GM12801 (cell line): ENCODE measurements around the gene CATSPER4.

ENCODE experiments used
- TF ChIP-seq, protein P1 (sequence below): IDR thresholded peaks from one replicate; pipeline ENCODE4 v1.5.1; 2011; ENCODE audit warnings: control low read depth; ENCODE audit not compliant: insufficient read length; ENCODE audit errors: extremely low read depth

The CATSPER4 gene

DNA sequence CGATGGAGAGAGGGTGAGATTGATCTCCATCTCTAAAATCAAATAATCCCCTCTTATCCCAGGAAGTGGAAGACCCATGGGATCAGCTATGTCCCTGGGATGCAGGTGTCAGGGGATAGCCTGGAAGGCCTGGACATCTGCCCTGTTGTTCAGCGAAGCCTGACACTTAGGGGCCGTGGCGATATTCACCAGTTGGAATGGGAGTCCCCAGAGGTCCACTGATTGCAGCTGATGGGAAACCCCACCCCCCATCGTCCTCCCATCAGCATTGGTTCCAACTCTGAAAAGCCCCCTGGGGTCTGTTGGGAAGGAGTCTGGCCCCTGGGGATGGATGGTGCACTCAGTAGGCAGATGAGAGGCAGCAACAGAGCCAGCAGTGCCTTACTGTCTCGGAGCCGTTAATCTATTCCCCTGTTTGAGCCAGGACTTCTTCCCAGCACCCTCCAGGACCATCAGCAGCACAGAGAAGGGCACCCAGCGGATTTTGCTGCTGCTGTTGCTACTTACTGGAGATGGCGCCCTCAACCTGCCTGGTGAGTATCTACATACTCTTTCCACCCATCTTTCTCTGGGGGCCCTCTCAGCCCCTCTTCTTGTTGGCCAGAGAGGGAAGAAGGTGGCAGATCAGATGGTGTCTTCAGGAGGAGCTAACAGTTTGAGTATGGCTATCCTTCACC lies 13.4 kb downstream of the CATSPER4 start:
- TF ChIP-seq, protein P1, sequence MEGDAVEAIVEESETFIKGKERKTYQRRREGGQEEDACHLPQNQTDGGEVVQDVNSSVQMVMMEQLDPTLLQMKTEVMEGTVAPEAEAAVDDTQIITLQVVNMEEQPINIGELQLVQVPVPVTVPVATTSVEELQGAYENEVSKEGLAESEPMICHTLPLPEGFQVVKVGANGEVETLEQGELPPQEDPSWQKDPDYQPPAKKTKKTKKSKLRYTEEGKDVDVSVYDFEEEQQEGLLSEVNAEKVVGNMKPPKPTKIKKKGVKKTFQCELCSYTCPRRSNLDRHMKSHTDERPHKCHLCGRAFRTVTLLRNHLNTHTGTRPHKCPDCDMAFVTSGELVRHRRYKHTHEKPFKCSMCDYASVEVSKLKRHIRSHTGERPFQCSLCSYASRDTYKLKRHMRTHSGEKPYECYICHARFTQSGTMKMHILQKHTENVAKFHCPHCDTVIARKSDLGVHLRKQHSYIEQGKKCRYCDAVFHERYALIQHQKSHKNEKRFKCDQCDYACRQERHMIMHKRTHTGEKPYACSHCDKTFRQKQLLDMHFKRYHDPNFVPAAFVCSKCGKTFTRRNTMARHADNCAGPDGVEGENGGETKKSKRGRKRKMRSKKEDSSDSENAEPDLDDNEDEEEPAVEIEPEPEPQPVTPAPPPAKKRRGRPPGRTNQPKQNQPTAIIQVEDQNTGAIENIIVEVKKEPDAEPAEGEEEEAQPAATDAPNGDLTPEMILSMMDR = no peak

DNA sequence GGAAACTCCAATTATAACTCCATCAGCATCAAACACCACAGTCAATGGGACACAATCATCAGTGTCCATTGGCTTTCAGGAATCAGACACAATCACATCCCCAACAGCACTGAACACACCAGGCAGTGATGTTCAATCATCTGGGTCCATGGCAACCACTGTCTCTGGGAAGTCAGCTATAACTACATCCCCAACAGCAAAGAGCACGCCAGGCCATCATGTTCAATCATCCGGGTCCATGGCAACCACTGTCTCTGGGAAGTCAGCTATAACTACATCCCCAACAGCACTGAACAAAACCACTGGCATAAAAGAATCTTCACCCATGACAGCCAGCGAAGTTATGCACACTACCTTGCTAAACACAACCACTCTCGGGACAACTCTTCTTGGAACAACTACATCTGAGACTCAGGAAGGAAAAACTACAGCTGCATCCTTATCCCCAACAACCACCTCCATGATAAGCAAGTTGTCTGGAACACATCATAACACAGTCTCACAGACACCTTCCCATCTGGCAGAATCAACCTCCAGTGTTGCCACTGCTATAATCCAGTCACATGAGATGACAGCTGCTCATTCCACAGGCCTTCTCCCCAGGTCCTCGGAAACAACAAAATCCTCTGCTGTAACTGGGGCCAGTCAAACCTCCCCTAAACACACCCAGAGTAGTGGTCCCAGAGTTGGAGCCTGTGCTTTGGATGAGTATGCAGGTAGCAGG lies 19.9 kb downstream of the CATSPER4 start:
- TF ChIP-seq, protein P1 = no peak

DNA sequence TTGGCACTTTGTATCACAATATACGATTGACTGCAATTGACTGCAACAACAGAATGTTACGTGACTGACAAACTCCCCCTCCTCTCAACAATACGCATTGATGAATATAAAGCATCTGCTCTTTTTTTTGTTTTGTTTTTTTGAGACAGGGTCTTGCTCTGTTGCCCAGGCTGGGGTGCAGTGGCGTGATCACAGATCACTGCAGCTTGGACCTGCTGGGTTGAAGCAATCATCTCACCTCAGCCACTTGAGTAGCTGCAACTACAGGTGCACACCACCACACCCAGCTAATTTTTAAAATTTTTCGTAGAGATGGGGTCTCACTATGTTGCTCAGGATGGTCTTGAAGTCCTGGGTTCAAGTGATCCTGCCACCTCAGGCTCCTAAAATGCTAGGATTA lies 22.3 kb downstream of the CATSPER4 start:
- TF ChIP-seq, protein P1 = no peak

DNA sequence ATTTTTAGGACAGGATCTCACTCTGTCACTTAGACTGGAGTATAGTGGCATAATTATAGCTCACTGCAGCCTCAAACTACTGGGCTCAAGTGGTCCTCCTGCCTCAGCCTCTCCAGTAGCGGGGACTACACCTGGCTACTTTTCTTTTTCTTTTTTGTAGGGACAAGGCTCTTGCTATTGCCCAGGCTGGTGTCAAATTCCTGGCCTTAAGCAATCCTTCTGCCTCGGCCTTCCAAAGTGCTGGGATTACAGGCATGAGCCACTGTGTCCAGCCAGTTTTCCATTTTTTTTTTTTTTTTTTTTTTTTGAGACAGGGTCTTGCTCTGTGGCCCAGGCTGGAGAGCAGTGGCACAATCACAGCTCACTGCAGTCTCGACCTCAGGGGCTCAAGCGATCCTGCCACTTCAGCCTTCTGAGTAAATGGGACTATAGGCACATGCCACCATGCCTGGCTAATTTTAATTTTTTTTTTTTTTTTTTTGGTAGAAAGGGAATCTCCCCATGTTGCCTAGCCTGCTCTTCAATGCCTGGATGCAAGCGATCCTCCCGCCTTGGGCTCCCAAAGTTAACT lies 23.0 kb downstream of the CATSPER4 start:
- TF ChIP-seq, protein P1 = no peak

DNA sequence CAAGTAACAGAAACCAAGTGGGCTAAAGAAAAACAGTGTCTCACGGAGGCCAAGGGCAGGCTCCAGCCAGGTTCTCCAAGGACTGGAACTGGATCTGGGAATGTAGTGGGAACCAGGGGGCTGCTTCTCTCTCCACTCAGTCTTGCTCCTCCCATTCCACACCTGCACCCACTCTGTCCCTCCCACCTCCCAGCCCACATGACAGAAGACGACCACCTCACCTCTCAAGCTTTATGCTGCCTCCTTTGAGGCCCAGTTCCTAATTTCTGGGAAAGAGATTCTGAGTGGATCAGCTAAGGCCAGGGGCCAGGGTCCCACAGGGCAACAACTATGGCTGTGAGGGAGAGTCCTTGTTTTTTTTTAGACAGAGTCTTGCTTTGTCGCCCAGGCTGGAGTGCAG lies 24.8 kb downstream of the CATSPER4 start:
- TF ChIP-seq, protein P1 = no peak

DNA sequence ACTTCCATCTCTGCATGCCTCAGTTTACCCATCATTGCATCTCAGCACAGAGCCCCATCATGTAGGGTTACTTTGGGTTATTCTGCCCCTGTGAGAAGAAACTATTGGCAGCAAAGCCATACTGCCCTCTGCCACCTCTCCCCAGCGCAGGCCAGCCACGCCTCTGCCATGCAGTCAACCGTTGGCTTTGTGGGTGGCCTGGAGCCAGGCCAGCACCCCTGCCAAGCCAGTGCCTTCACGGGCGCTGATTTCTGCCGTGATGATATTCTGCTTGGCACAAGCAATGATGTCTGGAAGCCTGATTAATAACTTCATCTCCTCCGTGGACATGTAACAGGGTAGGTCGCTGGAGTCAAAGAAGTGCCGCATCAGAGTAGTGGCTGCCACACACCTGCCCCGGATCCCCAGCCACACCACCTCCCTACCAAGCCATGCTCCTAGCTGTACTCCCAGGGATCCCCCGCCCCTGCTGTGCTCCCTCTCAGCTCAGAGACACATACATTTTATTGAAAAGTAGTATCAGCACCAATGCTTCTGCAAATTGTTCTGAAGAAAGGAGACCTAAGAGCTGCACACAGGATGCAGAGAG lies 28.6 kb downstream of the CATSPER4 start:
- TF ChIP-seq, protein P1 = no peak

DNA sequence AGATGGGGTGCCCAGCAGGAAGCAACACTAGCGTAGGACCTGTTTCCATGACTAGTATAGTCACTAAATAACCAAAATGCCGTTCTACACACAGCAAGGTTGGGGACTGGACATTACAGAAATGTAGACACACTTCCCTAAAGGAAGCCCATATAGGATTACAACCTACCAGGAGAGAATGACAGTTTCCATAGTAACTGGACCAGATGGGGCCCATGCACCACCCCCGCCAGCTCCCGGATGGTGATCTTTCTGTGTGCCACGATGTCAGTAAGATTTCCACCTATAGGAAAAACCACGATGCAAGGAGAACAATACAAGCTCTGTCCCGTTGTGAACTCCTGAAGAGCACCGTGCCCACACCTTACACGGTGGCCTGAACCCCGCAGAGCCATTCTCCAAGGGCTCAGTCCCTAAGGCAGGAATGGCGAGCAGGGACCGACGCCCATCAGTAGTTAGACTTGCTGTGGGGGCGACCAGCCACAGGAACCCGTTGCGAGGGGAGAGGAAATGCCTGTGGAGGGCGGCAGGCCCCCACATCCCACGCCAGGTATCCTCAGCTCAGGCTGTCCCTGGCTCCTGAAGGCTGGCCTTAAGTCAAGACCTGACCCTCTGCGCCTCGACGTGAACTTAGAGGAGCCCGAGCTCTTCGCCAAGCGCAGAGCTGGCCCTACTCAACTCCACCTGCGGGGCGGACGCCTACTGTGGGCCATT lies 30.0 kb downstream of the CATSPER4 start:
- TF ChIP-seq, protein P1 = no peak
